ENCODE results near the gene BCL2L12. TPM values are rescaled to one million over a fixed set of nuclear protein-coding genes. Genes with fewer than 3 reads are reported as not detected.

The BCL2L12 gene
- total RNA-seq, 6 donors from 2014 or later, result 4.2 to 21.3 (median 14.1) TPM

GRCh38 chr19:49684983-49685553, 19.3 kb downstream of the BCL2L12 start:
- 80 to 88% methylated on average over 7 to 11 of the region's 13 CpGs for WGBS, 2 donors
- H3K27me3 ChIP-seq, result peaks cover 0 to 5% (median under 1%) of the 10 kb centered on the region in 4 donors
- TF ChIP-seq POLR2AphosphoS5 (IDR thresholded peaks at IDR 0.05), result no peak
- TF ChIP-seq CTCF (IDR thresholded peaks at IDR 0.05), result no peak
- no peak for TF ChIP-seq EP300 (IDR thresholded peaks at IDR 0.05)
- no peak for TF ChIP-seq POLR2A (IDR thresholded peaks at IDR 0.05)
- peaks cover 3 to 62% (median 55%) of the 10 kb centered on the region in 4 donors for H3K36me3 ChIP-seq
- peak overlapping the region in 2 of 4 donors; percentile 76 to 78 for H3K27ac ChIP-seq
- peak in 1 of 2 donors; percentile 44 for DNase-seq
- peaks cover 24 to 54% (median 43%) of the 10 kb centered on the region in 4 donors for H3K4me1 ChIP-seq
- no peaks in the 10 kb centered on the region for H3K9me3 ChIP-seq
- ATAC-seq (ENCODE audit: low FRiP score in 2 of 2), result no peak
- H3K4me3 ChIP-seq, result no peak overlapping the region

GRCh38 chr19:49685845-49686332, 20.2 kb downstream of the BCL2L12 start:
- Histone ChIP-seq H3K27ac (peak overlapping the region; percentile 60 to 78 (median 76)), H3K36me3 (peaks cover 3 to 62% (median 54%) of the 10 kb centered on the region in 4 donors), H3K4me1 (peaks cover 25 to 48% (median 41%) of the 10 kb centered on the region in 4 donors), H3K4me3 (peak overlapping the region in 3 of 4 donors; percentile 44 to 55 (median 51)), H3K9me3 (no peaks in the 10 kb centered on the region), H3K27me3 (peaks cover 0 to 11% (median 1%) of the 10 kb centered on the region in 4 donors)
- WGBS, 2 donors, result 74 to 83% methylated on average over 23 of the region's 23 CpGs
- ATAC-seq (ENCODE audit: low FRiP score in 2 of 2) (no peak), DNase-seq (peak in 1 of 2 donors; percentile 78)
- TF ChIP-seq EP300 (IDR thresholded peaks at IDR 0.05), result no peak
- no peak for TF ChIP-seq POLR2AphosphoS5 (IDR thresholded peaks at IDR 0.05)
- no peak for TF ChIP-seq POLR2A (IDR thresholded peaks at IDR 0.05)
- no peak for TF ChIP-seq CTCF (IDR thresholded peaks at IDR 0.05)

GRCh38 chr19:49686503-49687088, 20.9 kb downstream of the BCL2L12 start:
- DNase-seq (peak in 1 of 2 donors; percentile 73), ATAC-seq (ENCODE audit: low FRiP score in 2 of 2) (no peak)
- H3K4me1 ChIP-seq, result peaks cover 30 to 52% (median 41%) of the 10 kb centered on the region in 4 donors
- peaks cover 0 to 12% (median 1%) of the 10 kb centered on the region in 4 donors for H3K27me3 ChIP-seq
- peak overlapping the region in 3 of 4 donors; percentile 44 to 55 (median 51) for H3K4me3 ChIP-seq
- WGBS, 2 donors, result 73 to 85% methylated on average over 11 to 12 of the region's 27 CpGs
- peak overlapping the region; percentile 60 to 78 (median 76) for H3K27ac ChIP-seq
- H3K36me3 ChIP-seq, result peaks cover 3 to 56% (median 48%) of the 10 kb centered on the region in 4 donors
- H3K9me3 ChIP-seq, result no peaks in the 10 kb centered on the region
- no peak for TF ChIP-seq POLR2AphosphoS5 (IDR thresholded peaks at IDR 0.05)
- no peak for TF ChIP-seq EP300 (IDR thresholded peaks at IDR 0.05)
- TF ChIP-seq CTCF (IDR thresholded peaks at IDR 0.05), result no peak
- no peak for TF ChIP-seq POLR2A (IDR thresholded peaks at IDR 0.05)

GRCh38 chr19:49687150-49687549, 21.4 kb downstream of the BCL2L12 start:
- ATAC-seq (ENCODE audit: low FRiP score in 2 of 2), result no peak
- Histone ChIP-seq H3K4me3 (peak overlapping the region in 3 of 4 donors; percentile 44 to 55 (median 51)), H3K36me3 (peaks cover 3 to 50% (median 43%) of the 10 kb centered on the region in 4 donors)

More at GRCh38 chr19:49687150-49687549, 21.4 kb downstream of the BCL2L12 start:
- Histone ChIP-seq H3K27ac (peak overlapping the region; percentile 60 to 78 (median 76)), H3K4me1 (peaks cover 32 to 53% (median 43%) of the 10 kb centered on the region in 4 donors), H3K27me3 (peaks cover 0 to 12% (median 1%) of the 10 kb centered on the region in 4 donors), H3K9me3 (no peaks in the 10 kb centered on the region)
- 66 to 70% methylated on average over 11 to 12 of the region's 12 CpGs for WGBS, 2 donors
- TF ChIP-seq POLR2AphosphoS5 (IDR thresholded peaks at IDR 0.05) (no peak), CTCF (IDR thresholded peaks at IDR 0.05) (no peak), EP300 (IDR thresholded peaks at IDR 0.05) (no peak), POLR2A (IDR thresholded peaks at IDR 0.05) (no peak)
- peak in 1 of 2 donors; percentile 50 for DNase-seq

Data from upper lobe of left lung (tissue), 6 donors.